Adrenal gland (tissue), 5 donors: ENCODE data around the gene FXYD3.

Experiments used
- CTCF ChIP-seq, 6 experiments: fragments of 450-650 bp in 4 of 6; fragments of 200-600 bp in 2 of 6; sonication (generic) in 1 of 6; IDR thresholded peaks; 1 replicate in 5 of 6; 2 replicates in 1 of 6; pipeline versions ENCODE4 v1.5.1 to v1.8.0; 2016 to 2021; ENCODE audit warnings: antibody characterized with exemption in 6 of 6, mild to moderate bottlenecking in 2 of 6, moderate library complexity in 1 of 6
- POLR2A ChIP-seq, 2 donors: fragments of 450-650 bp; IDR thresholded peaks; one replicate each; pipeline ENCODE4 v1.6.1; 2017; ENCODE audit warnings: antibody characterized with exemption in 2 of 2, mild to moderate bottlenecking in 2 of 2, moderate library complexity in 1 of 2
- donor health status: DM: no; HTN: no; CAD: no.

DNA sequence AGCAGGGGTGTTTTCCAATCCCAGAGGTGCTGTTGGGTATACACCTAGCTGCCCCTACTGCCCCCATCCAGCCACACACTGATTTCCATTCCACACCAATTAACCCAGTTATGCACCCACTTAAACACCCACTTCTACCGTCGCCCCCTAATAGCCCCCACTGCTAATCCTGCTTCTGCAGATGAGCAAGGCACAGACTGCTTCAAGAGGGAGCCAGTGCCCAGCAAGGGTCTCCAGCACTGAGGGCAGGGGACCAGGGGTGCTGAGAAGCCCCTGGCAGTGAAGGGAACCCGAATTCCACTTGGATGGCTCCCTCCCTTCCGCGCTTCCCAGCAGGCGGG, 28.6 kb downstream of the FXYD3 start:
- no peak for TF ChIP-seq CTCF (IDR thresholded peaks at IDR 0.05)
- no peak for TF ChIP-seq POLR2A (IDR thresholded peaks at IDR 0.05)
